ENCODE measurements around the gene TSHZ2.
"Not testable (repeated sequence)": the region's sequence is repeated elsewhere in the genome, so short reads cannot be mapped to it uniquely, and the experiment has no call there.

Gene TSHZ2

GRCh38 chr20:53083411-53083810 is 111.3 kb downstream of the TSHZ2 start:
- no peak for DNase-seq (ENCODE audit: low read depth)

- DNase-seq (ENCODE audit: low read depth), result no peak
These were observed 112.3 kb downstream of the TSHZ2 start for GRCh38 chr20:53084408-53084997.

- no peak for DNase-seq (ENCODE audit: low read depth)
These were observed 113.6 kb downstream of the TSHZ2 start for GRCh38 chr20:53085720-53086119.

- DNase-seq (ENCODE audit: low read depth), result no peak
These were observed 115.0 kb downstream of the TSHZ2 start for GRCh38 chr20:53087037-53087777.

DNA sequence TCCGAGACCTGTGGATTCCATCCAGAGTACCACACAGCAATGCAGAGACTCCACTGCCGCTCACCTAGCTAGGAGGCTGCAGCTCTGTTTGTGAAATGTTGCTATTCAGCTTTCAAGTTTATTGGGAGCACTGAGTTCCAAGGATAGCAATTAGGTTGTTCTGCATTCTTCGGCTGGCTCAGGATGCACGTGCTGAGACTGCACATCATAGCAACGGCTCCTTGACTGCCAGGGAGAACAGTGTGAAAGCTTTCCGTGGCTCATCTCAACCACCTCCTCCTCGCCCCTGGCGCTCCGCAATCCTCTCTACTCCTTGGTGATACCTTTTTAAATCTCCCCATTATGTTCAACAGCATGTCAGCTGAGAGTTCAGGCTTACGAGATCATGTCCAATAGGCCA is 116.6 kb downstream of the TSHZ2 start:
- DNase-seq (ENCODE audit: low read depth), result no peak

GRCh38 chr20:53089851-53090250 is 117.7 kb downstream of the TSHZ2 start:
- DNase-seq (ENCODE audit: low read depth), result not testable (repeated sequence)

- DNase-seq (ENCODE audit: low read depth), result no peak
These were observed 119.6 kb downstream of the TSHZ2 start for GRCh38 chr20:53091789-53092188.

GRCh38 chr20:53092772-53093300 is 120.7 kb downstream of the TSHZ2 start:
- no peak for DNase-seq (ENCODE audit: low read depth)

- no peak for DNase-seq (ENCODE audit: low read depth)
These were observed 125.2 kb downstream of the TSHZ2 start for GRCh38 chr20:53097371-53097770.

- DNase-seq (ENCODE audit: low read depth), result no peak
These were observed 125.6 kb downstream of the TSHZ2 start for GRCh38 chr20:53097791-53098190.

GRCh38 chr20:53098621-53099020 is 126.5 kb downstream of the TSHZ2 start:
- DNase-seq (ENCODE audit: low read depth), result no peak

GRCh38 chr20:53099856-53100255 is 127.7 kb downstream of the TSHZ2 start:
- no peak for DNase-seq (ENCODE audit: low read depth)

- DNase-seq (ENCODE audit: low read depth), result no peak
These were observed 128.3 kb downstream of the TSHZ2 start for GRCh38 chr20:53100476-53100911.

GRCh38 chr20:53101992-53102760 is 130.0 kb downstream of the TSHZ2 start:
- DNase-seq (ENCODE audit: low read depth), result no peak

DNA sequence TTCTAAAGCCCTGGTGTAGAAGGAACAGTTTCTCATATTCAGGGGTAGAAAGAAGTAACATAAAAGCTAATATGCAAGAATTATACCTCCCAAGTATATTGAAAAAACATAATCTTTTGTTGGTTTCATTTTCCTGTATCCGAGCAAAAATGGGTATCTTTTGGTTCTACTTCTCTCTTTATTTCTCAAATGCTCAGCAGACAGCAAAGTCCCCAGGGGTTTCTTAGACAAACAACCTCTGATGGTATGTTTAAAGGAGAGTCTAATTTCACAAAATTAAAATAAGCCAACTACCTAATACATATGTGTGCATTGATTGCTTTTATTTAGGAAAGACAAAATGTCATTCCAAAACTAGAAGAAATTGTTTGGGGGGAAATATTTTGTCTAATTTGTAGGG is 131.0 kb downstream of the TSHZ2 start:
- no peak for DNase-seq (ENCODE audit: low read depth)

- DNase-seq (ENCODE audit: low read depth), result no peak
These were observed 132.7 kb downstream of the TSHZ2 start for GRCh38 chr20:53104884-53105283.

GRCh38 chr20:53116733-53117132 is 144.6 kb downstream of the TSHZ2 start:
- no peak for DNase-seq (ENCODE audit: low read depth)

DNA sequence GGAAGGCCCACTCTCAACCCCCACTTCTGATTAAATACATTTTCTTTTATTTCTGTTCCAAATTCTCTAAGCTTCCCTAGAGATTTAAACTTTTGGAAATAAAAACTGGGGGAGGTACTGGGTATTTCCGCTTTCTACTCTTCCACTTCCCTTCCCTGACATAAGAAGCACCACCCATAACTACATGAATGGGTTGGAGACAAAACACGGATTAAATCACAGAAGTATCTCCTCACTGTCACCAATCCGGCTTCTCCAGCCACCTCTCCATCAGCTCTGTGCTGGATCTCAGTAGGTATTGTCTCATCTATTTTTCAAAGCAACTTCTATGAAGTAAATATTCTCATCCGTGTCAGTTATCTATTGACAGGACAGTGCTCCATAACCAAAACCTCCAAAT is 150.7 kb downstream of the TSHZ2 start:
- DNase-seq (ENCODE audit: low read depth), result no peak

GRCh38 chr20:53124075-53124551 is 152.0 kb downstream of the TSHZ2 start:
- DNase-seq (ENCODE audit: low read depth), result no peak

DNA sequence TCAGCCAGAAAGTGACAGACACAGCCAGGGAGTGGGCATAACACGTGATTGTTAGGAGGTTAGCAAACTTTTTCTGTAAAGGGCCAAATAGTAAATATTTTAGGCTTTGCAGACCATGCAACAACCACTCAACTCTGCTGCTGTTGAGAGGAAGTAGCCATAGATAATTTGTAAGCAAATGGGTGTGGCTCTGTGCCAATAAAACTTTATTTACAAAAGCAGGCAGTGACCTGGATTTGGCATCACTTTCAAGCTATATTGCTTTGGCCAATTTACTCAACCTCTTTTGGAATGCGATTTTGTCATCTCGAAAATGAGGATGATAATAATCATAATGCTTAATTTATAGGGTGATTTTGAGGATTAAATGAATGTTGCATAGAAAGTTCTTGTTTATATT is 152.6 kb downstream of the TSHZ2 start:
- no peak for DNase-seq (ENCODE audit: low read depth)

- DNase-seq (ENCODE audit: low read depth), result no peak
These were observed 154.0 kb downstream of the TSHZ2 start for GRCh38 chr20:53126185-53126584.

GRCh38 chr20:53127027-53127426 is 154.9 kb downstream of the TSHZ2 start:
- DNase-seq (ENCODE audit: low read depth), result no peak

DNA sequence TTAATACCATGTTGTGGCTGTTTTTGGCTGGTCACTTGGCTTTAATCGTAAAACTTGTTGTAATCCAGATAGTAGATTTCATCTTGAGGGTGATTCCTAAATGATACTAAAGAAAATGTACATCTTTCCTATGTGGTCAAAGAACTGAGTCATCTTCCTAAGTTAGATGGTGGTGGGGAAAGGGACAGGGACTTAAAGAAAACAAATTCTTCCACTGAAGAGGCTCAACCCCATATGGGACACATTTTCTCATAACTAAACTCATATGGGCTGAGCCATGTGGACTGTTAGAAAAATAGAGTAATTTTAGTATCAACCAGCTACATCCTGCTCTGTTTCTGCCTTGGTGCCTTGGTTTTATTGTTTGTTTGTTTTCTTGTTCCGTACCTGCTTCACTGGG is 155.8 kb downstream of the TSHZ2 start:
- no peak for DNase-seq (ENCODE audit: low read depth)
